ENCODE measurements around the gene AKAP8L. TPM values are rescaled to one million over a fixed set of nuclear protein-coding genes. Genes with fewer than 3 reads are reported as not detected.
A peak's percentile ranks its signal among the peaks of the same experiment; 100 is the strongest.

The AKAP8L gene
- total RNA-seq, 1 experiment from 2014 or later: 123 TPM

- no peak overlapping the region for H3T11ph ChIP-seq (ENCODE audit: low read length)
- no peak overlapping the region for H2BK20ac ChIP-seq (ENCODE audit: low read depth, low read length, poor library complexity, severe bottlenecking)
- no peak overlapping the region for H4K8ac ChIP-seq (replicated peaks; ENCODE audit: insufficient read length, low read depth, low read length)
- no peaks in the 10 kb centered on the region for H3K27me3 ChIP-seq (ENCODE audit: insufficient read depth, low read length)
- H3K23ac ChIP-seq (ENCODE audit: insufficient read length, low read depth, low read length): no peak overlapping the region
- H4K91ac ChIP-seq (ENCODE audit: insufficient read length, low read depth, low read length): no peak overlapping the region
- peaks cover 6% of the 10 kb centered on the region for H3K79me1 ChIP-seq (ENCODE audit: insufficient read depth, low read depth, low read length, poor library complexity, severe bottlenecking)
- H3K56ac ChIP-seq (ENCODE audit: insufficient read length, low read depth, low read length): no peak overlapping the region
- H3K79me2 ChIP-seq (ENCODE audit: insufficient read depth, low read length): peaks cover 4% of the 10 kb centered on the region; the same call in 1 of the 2 replicates
- H3K9me3 Mint-ChIP-seq: no peaks in the 10 kb centered on the region; a peak in 1 of 5 replicates
- H3K23me2 ChIP-seq (ENCODE audit: insufficient read length, low read depth, low read length, poor library complexity, severe bottlenecking): peaks cover 15% of the 10 kb centered on the region
- peak overlapping the region; percentile 43 for H3K4me2 ChIP-seq (ENCODE audit: insufficient read depth, insufficient read length, low read length)
- H2BK12ac ChIP-seq (ENCODE audit: insufficient read length, low read depth, low read length): no peak overlapping the region
- H3K4me3 Mint-ChIP-seq: peak overlapping the region; percentile 82 to 99
- peak overlapping the region; percentile 69 to 97 (median 82); a peak in 6 of 7 replicates for H3K27ac Mint-ChIP-seq
- H3K4me1 ChIP-seq (ENCODE audit: insufficient read depth, low read length): no peaks in the 10 kb centered on the region; the same call in 1 of the 2 replicates
- H2BK15ac ChIP-seq (ENCODE audit: low read depth, low read length): no peak overlapping the region
- no CpG with 5 or more reads among the region's 75 CpGs for WGBS (ENCODE audit: extremely low coverage, insufficient read length, low lambda C conversion rate)
- H2AK5ac ChIP-seq (ENCODE audit: insufficient read length, low read length): no peak overlapping the region
- H4K20me1 ChIP-seq (ENCODE audit: control insufficient read depth, insufficient read depth, insufficient read length): no peaks in the 10 kb centered on the region
- H3K4ac ChIP-seq (ENCODE audit: low read depth, low read length): no peak overlapping the region
- H3K18ac ChIP-seq (ENCODE audit: insufficient read length, low read depth, low read length): no peak overlapping the region
- DNase-seq: peak; percentile 90
- no peak overlapping the region for H2BK5ac ChIP-seq (ENCODE audit: insufficient read length, low read length)
- H3K36me3 Mint-ChIP-seq (ENCODE audit: insufficient read depth in 1 of 3, low read depth in 3 of 3): peaks cover 0 to 7% (median 7%) of the 10 kb centered on the region in 3 experiments; a peak in 5 of 7 replicates
- no peak overlapping the region for H4K5ac ChIP-seq (ENCODE audit: insufficient read length, low read depth, low read length)
- no peak overlapping the region for H2BK120ac ChIP-seq (ENCODE audit: low read depth, low read length, poor library complexity, severe bottlenecking)
- no peak overlapping the region for H2AFZ ChIP-seq (ENCODE audit: low read length)
- H3K9me3 ChIP-seq (ENCODE audit: control insufficient read depth, low read depth, low read length): no peaks in the 10 kb centered on the region
- no peak overlapping the region for H3K27ac ChIP-seq (ENCODE audit: insufficient read length, low read depth, low read length)
- H3K4me1 Mint-ChIP-seq: peaks cover 20 to 22% of the 10 kb centered on the region in 2 experiments
- TF ChIP-seq CTCF (conservative IDR thresholded peaks at IDR 0.05): no peak
- H3K27me3 Mint-ChIP-seq (ENCODE audit: low read depth): no peaks in the 10 kb centered on the region
- no peak overlapping the region for H3K9ac ChIP-seq (ENCODE audit: extremely low read depth, insufficient read length, low read length)
- H3K14ac ChIP-seq (ENCODE audit: insufficient read depth, low read length): no peak overlapping the region
These were observed 14.1 kb upstream of the AKAP8L start for GRCh38 chr19:15432629-15433518.
